ENCODE measurements around the gene CAPN5. TPM values are rescaled to one million over a fixed set of nuclear protein-coding genes. Genes with fewer than 3 reads are reported as not detected.

The CAPN5 gene
- total RNA-seq, 1 experiment from 2014 or later: 0.26 TPM

DNA sequence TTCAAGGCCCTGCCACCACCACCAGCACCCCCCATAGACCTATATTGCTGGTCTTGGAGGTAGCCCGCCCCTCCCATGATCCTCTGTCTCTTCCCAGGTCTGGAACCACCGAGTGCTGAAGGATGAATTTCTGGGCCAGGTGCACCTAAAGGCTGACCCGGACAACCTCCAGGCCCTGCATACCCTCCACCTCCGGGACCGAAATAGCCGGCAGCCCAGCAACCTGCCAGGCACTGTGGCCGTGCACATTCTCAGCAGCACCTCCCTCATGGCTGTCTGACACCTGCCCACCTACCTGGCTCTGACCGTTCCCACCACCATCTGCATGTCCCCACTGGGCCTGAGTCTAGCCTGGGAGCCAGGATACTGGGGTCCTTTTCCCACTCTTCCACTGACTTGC lies 56.8 kb downstream of the CAPN5 start:
- ChIA-PET CTCF (interaction anchor here (2.0 kb wide), 1 partner anchor 425 kb away, joined by 7 read pairs; no protein-coding TSS in a partner anchor), POLR2A (no interaction called here)
- Mint-ChIP-seq H3K9me3 (ENCODE audit: unreplicated experiment) (no peaks in the 10 kb centered on the region), H3K36me3 (ENCODE audit: insufficient read depth, unreplicated experiment) (no peaks in the 10 kb centered on the region), H3K27me3 (ENCODE audit: insufficient read depth, unreplicated experiment) (peaks cover 11% of the 10 kb centered on the region), H3K27ac (ENCODE audit: low read depth, unreplicated experiment) (no peak overlapping the region), H3K4me3 (ENCODE audit: unreplicated experiment) (no peak overlapping the region), H3K4me1 (ENCODE audit: insufficient read depth, unreplicated experiment) (no peaks in the 10 kb centered on the region)
- no TSS peak for BruUV-seq (replicated peaks)
- TF ChIP-seq, protein P1, sequence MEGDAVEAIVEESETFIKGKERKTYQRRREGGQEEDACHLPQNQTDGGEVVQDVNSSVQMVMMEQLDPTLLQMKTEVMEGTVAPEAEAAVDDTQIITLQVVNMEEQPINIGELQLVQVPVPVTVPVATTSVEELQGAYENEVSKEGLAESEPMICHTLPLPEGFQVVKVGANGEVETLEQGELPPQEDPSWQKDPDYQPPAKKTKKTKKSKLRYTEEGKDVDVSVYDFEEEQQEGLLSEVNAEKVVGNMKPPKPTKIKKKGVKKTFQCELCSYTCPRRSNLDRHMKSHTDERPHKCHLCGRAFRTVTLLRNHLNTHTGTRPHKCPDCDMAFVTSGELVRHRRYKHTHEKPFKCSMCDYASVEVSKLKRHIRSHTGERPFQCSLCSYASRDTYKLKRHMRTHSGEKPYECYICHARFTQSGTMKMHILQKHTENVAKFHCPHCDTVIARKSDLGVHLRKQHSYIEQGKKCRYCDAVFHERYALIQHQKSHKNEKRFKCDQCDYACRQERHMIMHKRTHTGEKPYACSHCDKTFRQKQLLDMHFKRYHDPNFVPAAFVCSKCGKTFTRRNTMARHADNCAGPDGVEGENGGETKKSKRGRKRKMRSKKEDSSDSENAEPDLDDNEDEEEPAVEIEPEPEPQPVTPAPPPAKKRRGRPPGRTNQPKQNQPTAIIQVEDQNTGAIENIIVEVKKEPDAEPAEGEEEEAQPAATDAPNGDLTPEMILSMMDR (IDR thresholded peaks at IDR 0.05; ENCODE audit: unreplicated experiment): no peak
- intact Hi-C loops (cut with micrococcal nuclease): no loop called here
- no peak for DNase-seq (ENCODE audit: unreplicated experiment)

DNA sequence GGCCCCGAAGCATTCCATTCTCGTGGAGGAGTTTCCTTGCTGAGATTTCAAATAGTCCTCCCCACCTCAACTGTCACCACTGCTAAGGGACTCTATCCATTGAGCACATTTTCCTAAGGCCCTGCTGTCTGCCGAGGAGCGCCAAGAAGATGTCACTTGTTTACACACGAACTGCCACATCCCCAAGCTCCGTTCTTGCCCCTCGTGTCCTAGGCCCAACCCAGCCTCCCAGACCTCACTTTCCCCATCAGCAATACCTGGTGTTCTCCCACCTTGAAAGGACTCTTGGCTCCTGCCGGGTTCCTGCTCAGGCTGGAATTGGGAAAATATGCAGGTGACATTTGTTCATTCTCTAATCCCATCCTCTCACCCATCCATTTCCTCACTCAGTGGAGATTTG lies 57.3 kb downstream of the CAPN5 start:
- Mint-ChIP-seq H3K27me3 (ENCODE audit: insufficient read depth, unreplicated experiment) (peaks cover 11% of the 10 kb centered on the region), H3K9me3 (ENCODE audit: unreplicated experiment) (no peaks in the 10 kb centered on the region), H3K4me1 (ENCODE audit: insufficient read depth, unreplicated experiment) (no peaks in the 10 kb centered on the region), H3K4me3 (ENCODE audit: unreplicated experiment) (no peak overlapping the region), H3K36me3 (ENCODE audit: insufficient read depth, unreplicated experiment) (no peaks in the 10 kb centered on the region), H3K27ac (ENCODE audit: low read depth, unreplicated experiment) (no peak overlapping the region)
- ChIA-PET POLR2A (interaction anchor here (0.5 kb wide), 1 partner anchor 23 kb away, joined by 3 read pairs; no protein-coding TSS in a partner anchor), CTCF (no interaction called here)
- TF ChIP-seq, protein P1 (IDR thresholded peaks at IDR 0.05; ENCODE audit: unreplicated experiment): no peak
- BruUV-seq (replicated peaks): no TSS peak
- intact Hi-C loops (cut with micrococcal nuclease): no loop called here
- no peak for DNase-seq (ENCODE audit: unreplicated experiment)

DNA sequence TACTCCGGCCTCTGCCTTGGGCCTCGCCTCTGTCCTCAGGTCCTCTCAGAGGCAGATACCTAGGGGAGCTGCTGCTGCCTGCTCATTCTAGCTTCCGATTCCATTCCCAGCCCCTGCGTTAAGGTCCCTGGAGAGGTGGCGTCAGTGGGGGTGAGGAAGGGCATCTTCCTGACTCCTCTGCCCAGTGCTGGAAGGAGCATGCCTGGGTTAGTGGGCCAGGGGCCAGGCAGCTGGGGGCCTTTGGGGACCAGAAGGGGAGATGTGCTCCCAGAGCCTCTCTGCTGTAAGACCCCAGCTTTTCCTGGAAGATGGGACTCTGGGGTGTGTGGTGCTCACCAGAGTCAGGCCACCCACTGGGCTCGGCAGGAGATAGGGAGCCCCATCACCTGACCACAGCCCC lies 57.7 kb downstream of the CAPN5 start:
- ChIA-PET POLR2A (interaction anchor here (0.5 kb wide), 1 partner anchor 23 kb away, joined by 3 read pairs; no protein-coding TSS in a partner anchor), CTCF (no interaction called here)
- Mint-ChIP-seq H3K27me3 (ENCODE audit: insufficient read depth, unreplicated experiment) (peaks cover 11% of the 10 kb centered on the region), H3K27ac (ENCODE audit: low read depth, unreplicated experiment) (no peak overlapping the region), H3K4me1 (ENCODE audit: insufficient read depth, unreplicated experiment) (no peaks in the 10 kb centered on the region), H3K36me3 (ENCODE audit: insufficient read depth, unreplicated experiment) (no peaks in the 10 kb centered on the region), H3K9me3 (ENCODE audit: unreplicated experiment) (no peaks in the 10 kb centered on the region), H3K4me3 (ENCODE audit: unreplicated experiment) (no peak overlapping the region)
- DNase-seq (ENCODE audit: unreplicated experiment): no peak
- BruUV-seq (replicated peaks): no TSS peak
- TF ChIP-seq, protein P1 (IDR thresholded peaks at IDR 0.05; ENCODE audit: unreplicated experiment): no peak
- intact Hi-C loops (cut with micrococcal nuclease): no loop called here

DNA sequence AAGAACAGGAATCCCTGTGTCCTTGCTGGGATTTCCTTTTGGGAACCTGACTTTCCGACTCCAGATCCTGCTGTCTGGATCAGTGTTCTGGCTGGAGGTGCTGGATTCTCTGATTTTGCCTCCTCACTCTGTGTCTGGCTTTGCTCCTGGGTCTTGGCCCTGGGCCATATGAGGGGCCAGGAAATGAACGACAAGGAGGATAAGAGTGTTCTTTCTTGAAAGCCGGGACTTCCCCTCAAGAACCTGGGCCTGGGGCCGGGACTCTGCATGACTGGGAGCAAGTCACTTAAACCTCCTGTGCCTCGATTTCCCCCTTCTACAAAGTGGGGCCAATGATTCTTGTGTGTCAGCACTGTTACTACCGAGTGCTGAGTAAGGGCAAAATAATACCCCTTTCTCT lies 58.4 kb downstream of the CAPN5 start:
- ChIA-PET CTCF (no interaction called here), POLR2A (no interaction called here)
- BruUV-seq (replicated peaks): no TSS peak
- no peaks in the 10 kb centered on the region for H3K4me1 Mint-ChIP-seq (ENCODE audit: insufficient read depth, unreplicated experiment)
- H3K9me3 Mint-ChIP-seq (ENCODE audit: unreplicated experiment): no peaks in the 10 kb centered on the region
- H3K27ac Mint-ChIP-seq (ENCODE audit: low read depth, unreplicated experiment): no peak overlapping the region
- H3K4me3 Mint-ChIP-seq (ENCODE audit: unreplicated experiment): no peak overlapping the region
- intact Hi-C loops (cut with micrococcal nuclease): loop anchor here (5.0 kb wide), 1 partner anchor 492 kb away; no protein-coding TSS in a partner anchor
- TF ChIP-seq, protein P1 (IDR thresholded peaks at IDR 0.05; ENCODE audit: unreplicated experiment): no peak
- no peaks in the 10 kb centered on the region for H3K36me3 Mint-ChIP-seq (ENCODE audit: insufficient read depth, unreplicated experiment)
- no peak for DNase-seq (ENCODE audit: unreplicated experiment)
- H3K27me3 Mint-ChIP-seq (ENCODE audit: insufficient read depth, unreplicated experiment): peaks cover 11% of the 10 kb centered on the region
